SK-N-DZ (cell line): ENCODE measurements around the gene TMEM221. TPM values are rescaled to one million over a fixed set of nuclear protein-coding genes. Genes with fewer than 3 reads are reported as not detected.
A peak's percentile ranks its signal among the peaks of the same experiment; 100 is the strongest.
"Not testable (repeated sequence)": the region's sequence is repeated elsewhere in the genome, so short reads cannot be mapped to it uniquely, and the experiment has no call there.

Experiments used
- DNase-seq: peaks from one replicate; pipeline ENCODE4 v3.0.0-alpha.2; 2015; ENCODE audit warnings: low spot score
- polyA plus RNA-seq, 2 experiments: library from polyadenylated mRNA; depleted of rRNA; stranded (reverse); fragments of >200 nt; gene quantifications; 2 replicates each; pipeline ENCODE4 v1.2.3, GENCODE V29; 2014

Gene TMEM221
- polyA plus RNA-seq (2014; cell fraction: cytosol; rRNA removed): 0.07 and 0.25 TPM in 2 replicates
- polyA plus RNA-seq (2014; cell fraction: nucleus; rRNA removed): not detected in 2 replicates

DNA sequence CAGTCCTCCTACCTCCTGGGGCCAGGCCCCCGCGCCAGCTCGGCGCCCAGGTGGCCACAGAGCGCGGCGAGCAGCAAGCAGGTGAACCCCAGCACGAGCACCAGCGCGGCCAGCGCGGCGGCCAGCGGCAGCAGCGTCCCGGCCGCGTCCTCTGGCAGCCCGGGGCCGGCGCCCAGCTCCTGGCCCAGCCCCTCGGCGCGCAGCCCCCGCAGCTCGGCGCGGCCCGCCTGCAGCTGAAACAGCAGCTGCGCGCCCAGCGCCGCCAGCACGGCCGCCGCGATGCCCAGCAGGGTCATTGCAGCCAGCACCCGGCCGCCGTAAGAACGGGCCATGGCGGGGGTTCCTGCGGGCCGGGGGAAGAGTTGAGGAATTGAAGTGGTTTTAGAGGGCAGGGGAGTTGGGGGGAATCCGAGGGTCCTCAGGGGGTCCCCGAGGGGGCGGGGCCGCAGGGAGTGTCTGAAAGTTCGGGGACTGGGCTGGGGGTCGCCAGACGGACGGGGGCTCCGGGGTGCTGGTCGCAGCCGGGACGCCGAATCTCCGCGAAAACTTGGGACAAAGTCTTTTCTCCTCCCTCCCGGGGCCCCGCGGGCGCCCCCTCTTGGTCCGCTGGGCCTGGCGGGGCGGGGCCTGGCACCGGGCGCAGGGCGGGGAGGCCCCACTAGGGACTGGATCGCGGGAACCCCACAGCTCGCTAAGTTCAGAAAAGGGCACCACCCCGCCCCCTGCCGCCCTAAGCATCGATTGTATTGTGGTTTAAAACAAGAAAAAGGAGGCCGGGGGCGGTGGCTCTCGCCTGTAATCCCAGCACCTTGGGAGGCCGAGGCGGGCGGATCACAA, at the start of gene TMEM221:
TSS of gene TMEM221 (minus strand) at position 538 of the 837 bp plus-strand sequence. CDS start at position 332, 206 bp downstream.
- no peak for DNase-seq

GRCh38 chr19:17497149-17497798, 48.8 kb upstream of the TMEM221 start:
- no peak for DNase-seq

GRCh38 chr19:17496337-17496997, 48.0 kb upstream of the TMEM221 start:
- DNase-seq: peak; percentile 77

- DNase-seq: no peak
Measured at GRCh38 chr19:17495639-17496296, 47.3 kb upstream of the TMEM221 start.

DNA sequence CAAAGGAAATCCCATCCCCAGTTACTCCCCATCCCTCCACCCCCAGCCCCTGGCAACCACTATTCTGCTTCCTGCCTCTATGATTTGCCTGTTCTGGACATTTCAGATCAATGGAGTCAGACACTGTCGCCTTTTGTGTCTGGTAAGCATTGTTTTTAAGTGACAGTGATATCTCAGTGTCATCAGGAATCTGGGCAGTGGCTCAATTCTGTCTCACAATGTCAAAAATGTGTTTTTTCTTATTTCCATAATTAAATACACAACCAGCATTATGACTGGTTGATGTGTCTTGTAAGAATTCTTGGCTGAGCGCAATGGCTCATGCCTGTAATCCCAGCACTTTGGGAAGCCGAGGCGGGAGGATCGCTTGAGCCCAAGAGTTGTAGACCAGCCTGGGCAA, 42.8 kb upstream of the TMEM221 start:
- no peak for DNase-seq

GRCh38 chr19:17490411-17490810, 41.9 kb upstream of the TMEM221 start:
- DNase-seq: no peak

- no peak for DNase-seq
Measured at GRCh38 chr19:17489392-17490030, 41.0 kb upstream of the TMEM221 start.

DNA sequence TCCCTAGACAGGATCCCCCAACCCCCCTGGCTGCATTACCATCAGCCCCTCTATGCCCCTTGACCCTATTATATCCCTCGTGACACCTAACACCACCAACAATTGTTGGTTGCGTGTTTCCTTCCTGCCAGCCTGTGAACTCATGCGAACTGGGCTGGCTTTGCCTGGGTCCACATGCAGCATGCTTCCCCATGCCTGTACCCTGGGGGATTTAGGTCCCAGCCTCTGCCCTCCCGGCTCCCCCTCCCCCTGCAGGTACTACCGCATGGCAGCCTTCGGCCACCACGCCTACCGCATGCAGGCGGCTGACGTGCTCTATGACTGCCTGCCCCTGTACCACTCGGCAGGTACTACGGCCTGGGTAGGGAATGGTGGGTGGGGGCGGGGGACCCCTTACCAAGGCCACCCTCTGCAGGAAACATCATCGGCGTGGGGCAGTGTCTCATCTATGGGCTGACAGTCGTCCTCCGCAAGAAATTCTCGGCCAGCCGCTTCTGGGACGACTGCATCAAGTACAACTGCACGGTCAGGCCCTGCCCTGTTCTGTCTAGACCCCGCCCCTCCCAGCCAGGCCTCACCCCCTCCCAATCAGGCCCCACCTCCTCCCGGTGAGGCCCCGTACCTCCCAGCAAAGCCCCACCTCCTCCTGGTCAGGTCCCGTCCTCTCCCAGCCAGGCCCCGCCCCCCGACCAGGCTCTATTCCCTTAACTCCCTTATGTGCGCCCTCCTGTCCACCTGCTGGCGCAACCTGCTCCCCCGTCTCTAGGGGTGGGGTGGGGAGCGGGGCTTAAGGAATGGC, 40.3 kb upstream of the TMEM221 start:
- DNase-seq: peak; percentile 39

DNA sequence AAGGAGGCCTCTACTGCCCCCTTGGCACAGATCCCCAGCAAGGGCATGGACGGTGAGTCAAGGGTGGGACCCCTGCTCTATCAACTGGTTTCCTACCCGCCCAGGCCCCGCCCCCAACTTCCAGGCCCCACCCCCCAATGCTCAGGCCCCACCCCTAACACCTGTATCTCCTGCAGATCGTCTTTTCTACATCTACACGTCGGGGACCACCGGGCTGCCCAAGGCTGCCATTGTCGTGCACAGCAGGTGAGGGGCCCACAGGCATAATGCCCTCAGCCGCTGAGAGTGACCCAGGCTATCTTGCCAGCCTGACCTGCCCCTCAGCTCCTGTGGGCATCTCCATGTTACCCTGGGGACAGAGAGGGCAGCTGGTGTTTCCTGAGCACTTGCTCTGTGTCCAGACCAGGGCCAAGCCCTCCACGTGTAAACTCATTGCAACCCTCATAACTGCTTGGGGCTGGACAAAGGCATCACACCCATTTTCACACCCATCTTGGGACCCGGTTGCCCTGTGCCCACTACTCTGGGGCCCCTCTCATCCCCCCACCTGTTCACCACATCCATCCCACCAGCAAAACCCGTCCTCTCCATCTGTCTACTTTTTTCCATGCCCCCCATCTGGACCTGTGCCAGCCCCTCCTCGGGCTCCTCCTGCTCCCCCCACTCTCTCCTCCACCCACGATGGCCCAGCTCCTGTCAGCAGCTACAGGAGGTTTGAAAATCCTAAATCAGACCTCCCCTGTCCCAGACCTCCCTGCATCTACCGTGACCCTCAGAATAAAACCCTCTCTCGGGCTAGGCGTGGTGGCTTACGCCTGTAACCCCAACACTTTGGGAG, 39.0 kb upstream of the TMEM221 start:
- DNase-seq: no peak

DNA sequence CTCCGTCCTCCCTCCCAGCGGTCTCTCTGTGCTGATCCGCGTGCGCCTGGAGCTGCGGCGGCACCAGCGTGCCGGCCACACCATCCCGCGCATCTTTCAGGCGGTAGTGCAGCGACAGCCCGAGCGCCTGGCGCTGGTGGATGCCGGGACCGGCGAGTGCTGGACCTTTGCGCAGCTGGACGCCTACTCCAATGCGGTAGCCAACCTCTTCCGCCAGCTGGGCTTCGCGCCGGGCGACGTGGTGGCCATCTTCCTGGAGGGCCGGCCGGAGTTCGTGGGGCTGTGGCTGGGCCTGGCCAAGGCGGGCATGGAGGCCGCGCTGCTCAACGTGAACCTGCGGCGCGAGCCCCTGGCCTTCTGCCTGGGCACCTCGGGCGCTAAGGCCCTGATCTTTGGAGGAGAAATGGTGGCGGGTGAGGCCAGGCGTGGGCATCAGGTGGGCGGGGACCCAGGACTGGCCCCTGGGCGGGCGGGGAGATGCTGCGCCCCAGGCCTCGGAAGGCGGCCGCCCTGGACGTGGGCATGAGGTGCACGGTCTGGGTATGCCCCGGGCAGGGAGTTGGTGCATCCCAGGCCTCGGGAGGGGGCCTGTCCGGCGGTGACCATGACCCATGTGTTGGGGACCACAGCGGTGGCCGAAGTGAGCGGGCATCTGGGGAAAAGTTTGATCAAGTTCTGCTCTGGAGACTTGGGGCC, 38.2 kb upstream of the TMEM221 start:
- DNase-seq: no peak

GRCh38 chr19:17484520-17485185, 36.2 kb upstream of the TMEM221 start:
- DNase-seq: no peak

- DNase-seq: no peak
Measured at GRCh38 chr19:17483605-17484002, 35.1 kb upstream of the TMEM221 start.

DNA sequence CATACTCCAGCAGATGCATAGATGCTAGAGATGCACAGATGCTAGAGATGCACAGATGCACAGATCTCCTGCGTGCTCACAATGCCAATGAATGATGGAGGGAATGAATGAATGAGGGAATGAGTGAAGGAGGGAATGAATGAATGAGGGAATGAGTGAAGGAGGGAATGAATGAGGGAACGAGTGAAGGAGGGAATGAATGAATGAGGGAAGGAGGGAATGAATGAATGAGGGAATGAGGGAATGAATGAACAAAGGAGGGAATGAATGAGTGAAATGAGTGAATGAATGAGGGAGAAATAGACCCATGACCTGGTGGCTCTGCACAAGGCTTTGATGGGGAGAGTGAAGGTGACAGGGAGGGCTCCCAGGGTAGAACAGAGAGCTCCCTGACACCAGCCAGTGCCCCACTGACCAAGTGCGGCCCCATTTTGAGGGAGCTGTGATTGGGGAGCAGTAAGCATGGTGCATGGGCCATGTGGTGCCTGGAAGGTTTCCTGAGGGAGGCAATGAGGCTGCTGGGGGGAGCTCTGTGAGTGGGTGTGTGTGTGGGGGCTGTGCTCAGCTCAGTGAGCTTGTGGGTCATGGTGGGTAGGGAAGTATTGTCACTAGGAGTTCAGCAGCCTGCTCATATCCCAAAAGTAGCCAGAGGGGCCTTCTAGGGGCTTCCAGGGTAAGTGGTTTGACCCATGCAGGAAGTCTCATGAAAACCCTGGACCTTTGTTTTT, 34.6 kb upstream of the TMEM221 start:
- DNase-seq: no peak

DNA sequence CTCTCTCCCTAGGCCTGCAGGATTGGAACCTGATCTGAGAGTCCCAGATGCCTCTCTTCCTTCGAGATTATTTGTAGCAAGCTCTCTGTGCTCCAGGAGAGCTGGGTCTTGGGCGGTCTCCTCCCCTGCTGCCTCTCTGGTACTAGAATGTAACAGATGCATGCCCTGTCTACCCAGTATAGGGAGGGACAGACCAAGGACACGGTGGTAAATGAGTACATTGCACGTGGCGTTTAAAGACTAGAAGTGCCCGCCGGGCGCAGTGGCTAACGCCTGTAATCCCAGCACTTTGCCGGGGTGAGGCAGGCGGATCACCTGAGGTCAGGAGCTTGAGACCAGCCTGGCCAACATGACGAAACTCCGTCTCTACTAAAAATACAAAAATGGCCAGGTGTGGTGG, 33.5 kb upstream of the TMEM221 start:
- no peak for DNase-seq

DNA sequence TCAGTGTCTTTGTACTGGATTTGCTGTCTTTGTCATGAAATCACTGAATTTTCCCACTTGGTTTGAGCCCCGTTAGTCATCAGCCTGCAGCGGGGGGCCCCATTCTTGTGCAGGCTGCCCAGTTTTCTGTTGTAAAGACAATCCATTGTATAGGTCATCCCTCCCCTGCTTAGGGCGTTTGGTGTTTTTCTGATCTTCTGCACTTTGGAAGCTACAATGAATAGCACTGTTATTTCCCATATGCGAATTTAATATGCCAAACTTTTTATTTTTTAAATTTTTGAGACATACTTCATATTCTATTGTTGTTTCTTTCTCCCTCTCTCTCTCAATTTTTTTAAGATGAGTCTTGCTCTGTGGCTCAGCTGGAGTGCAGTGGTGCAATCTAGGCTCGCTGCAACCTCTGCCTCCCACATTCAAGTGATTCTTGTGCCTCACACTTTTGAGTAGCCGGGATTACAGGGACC, 30.9 kb upstream of the TMEM221 start:
- no peak for DNase-seq

DNA sequence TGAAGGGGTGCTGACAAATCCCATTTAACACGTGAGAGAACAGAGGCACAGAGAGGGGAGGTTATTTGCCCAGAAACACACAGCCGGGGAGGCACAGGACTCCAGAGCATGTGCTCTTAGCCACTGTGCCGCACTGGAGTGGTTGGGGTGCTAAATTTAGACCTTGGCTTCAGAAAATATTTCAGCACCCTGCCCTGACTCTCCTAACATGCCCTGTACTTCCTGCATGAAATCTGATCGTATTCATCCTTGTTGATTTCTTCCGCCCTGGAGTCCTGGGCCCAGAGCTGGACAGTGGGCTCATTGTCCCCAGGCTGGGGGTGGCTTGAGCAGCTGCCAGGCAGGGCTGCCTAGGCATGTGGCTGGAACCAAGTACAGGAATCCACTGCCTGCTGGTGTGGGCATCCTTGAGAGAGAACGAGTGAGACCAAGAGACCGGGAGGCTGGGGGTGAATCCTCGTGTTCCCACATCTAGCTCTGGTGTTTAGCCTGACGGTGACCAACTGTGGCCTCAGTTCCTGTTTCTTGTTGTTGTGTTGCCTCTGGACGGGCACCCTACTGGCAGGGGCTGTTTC, 27.2 kb upstream of the TMEM221 start:
- no peak for DNase-seq

- not testable (repeated sequence) for DNase-seq
Measured at GRCh38 chr19:17475011-17475540, 26.6 kb upstream of the TMEM221 start.
